Measurements from ENCODE around the gene IL18RAP.

The IL18RAP gene

GRCh38 chr2:102461188-102461587 lies 38.2 kb downstream of the IL18RAP start:
- no peak for FAIRE-seq

GRCh38 chr2:102463160-102463559 lies 40.2 kb downstream of the IL18RAP start:
- no peak for FAIRE-seq

GRCh38 chr2:102470168-102470567 lies 47.2 kb downstream of the IL18RAP start:
- FAIRE-seq = no peak

GRCh38 chr2:102473020-102473419 lies 50.1 kb downstream of the IL18RAP start, which contains the start of gene SLC9A4:
Gene SLC9A4 (plus strand): TSS chr2:102473226. CDS start chr2:102473760, 534 bp downstream.
- peak; percentile 87 for FAIRE-seq

GRCh38 chr2:102473631-102474030 lies 50.7 kb downstream of the IL18RAP start:
- FAIRE-seq = no peak

GRCh38 chr2:102474785-102475184 lies 51.8 kb downstream of the IL18RAP start:
- FAIRE-seq = no peak

GRCh38 chr2:102478686-102479470 lies 55.9 kb downstream of the IL18RAP start:
- no peak for FAIRE-seq

- no peak for FAIRE-seq
Observed at GRCh38 chr2:102480285-102481195, 57.6 kb downstream of the IL18RAP start.

- no peak for FAIRE-seq
Observed at GRCh38 chr2:102481931-102482330, 59.0 kb downstream of the IL18RAP start.

- no peak for FAIRE-seq
Observed at GRCh38 chr2:102483086-102483485, 60.1 kb downstream of the IL18RAP start.

- no peak for FAIRE-seq
Observed at GRCh38 chr2:102484310-102485061, 61.5 kb downstream of the IL18RAP start.

GRCh38 chr2:102485147-102485785 lies 62.3 kb downstream of the IL18RAP start:
- FAIRE-seq = no peak

GRCh38 chr2:102486941-102487702 lies 64.2 kb downstream of the IL18RAP start:
- FAIRE-seq = no peak

GRCh38 chr2:102487761-102488462 lies 65.0 kb downstream of the IL18RAP start:
- FAIRE-seq = no peak

- FAIRE-seq = no peak
Observed at GRCh38 chr2:102489646-102490045, 66.7 kb downstream of the IL18RAP start.

- no peak for FAIRE-seq
Observed at GRCh38 chr2:102492006-102492405, 69.0 kb downstream of the IL18RAP start.

GRCh38 chr2:102494570-102494969 lies 71.6 kb downstream of the IL18RAP start:
- no peak for FAIRE-seq

- no peak for FAIRE-seq
Observed at GRCh38 chr2:102498414-102498813, 75.5 kb downstream of the IL18RAP start.

- FAIRE-seq = no peak
Observed at GRCh38 chr2:102499558-102499957, 76.6 kb downstream of the IL18RAP start.

Measured in G401.6 (cell line).